Hematopoietic multipotent progenitor cell treated with erythropoietin and hydrocortisone succinate and interleukin-3 and kit ligand, for 17 days (in vitro differentiated cells): ENCODE results near the gene C2orf68.
"Not testable (repeated sequence)": the region's sequence is repeated elsewhere in the genome, so short reads cannot be mapped to it uniquely, and the experiment has no call there.

Experiments used
- DNase-seq: peaks from one replicate; pipeline ENCODE4 v3.0.0-alpha.2; 2015; ENCODE audit warnings: low spot score

The C2orf68 gene, protein sequence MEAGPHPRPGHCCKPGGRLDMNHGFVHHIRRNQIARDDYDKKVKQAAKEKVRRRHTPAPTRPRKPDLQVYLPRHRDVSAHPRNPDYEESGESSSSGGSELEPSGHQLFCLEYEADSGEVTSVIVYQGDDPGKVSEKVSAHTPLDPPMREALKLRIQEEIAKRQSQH

DNA sequence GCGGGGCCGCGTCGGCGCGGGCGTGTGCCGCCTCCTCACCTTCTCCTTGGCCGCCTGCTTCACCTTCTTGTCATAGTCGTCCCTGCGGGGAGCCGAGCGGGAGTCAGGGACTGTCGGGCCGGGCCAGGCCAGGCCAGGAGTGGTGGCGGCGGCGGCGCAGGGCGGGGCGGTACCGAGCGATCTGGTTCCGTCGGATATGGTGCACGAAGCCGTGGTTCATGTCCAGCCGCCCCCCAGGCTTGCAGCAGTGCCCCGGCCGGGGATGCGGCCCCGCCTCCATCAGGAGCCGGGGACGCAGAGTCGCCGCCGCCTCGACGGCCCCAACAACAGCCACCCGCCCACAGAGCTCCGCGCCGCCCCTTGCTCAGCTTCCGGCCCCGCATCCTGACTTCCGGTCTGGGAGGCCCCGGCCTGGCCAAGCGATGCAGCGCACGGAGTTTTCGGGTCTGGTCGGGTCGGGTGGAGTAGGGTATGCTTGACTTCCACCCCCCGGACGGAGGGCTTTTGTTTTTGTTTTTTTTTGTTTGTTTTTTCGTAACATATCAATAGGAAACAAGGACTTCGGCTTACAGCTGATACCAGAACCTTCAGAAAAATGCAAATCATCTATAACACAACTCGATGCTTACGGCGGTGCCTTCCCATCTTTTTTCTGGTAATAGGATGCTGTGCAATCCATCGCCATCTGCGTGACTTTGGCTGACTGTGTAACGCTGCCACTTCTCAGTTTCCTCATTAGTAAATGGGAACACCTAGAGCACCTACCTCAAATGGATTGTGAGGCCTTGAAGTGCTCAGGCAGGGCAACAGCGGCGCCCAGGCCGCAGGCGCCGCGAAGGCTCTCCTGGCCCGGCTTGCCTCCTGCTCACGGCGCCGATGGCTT lies at the start of gene C2orf68:
Gene C2orf68, minus strand, starts transcription at position 362 of the 883 bp plus-strand sequence. Its CDS starts 82 bp downstream, at position 280.
- DNase-seq, result peak; percentile 85

DNA sequence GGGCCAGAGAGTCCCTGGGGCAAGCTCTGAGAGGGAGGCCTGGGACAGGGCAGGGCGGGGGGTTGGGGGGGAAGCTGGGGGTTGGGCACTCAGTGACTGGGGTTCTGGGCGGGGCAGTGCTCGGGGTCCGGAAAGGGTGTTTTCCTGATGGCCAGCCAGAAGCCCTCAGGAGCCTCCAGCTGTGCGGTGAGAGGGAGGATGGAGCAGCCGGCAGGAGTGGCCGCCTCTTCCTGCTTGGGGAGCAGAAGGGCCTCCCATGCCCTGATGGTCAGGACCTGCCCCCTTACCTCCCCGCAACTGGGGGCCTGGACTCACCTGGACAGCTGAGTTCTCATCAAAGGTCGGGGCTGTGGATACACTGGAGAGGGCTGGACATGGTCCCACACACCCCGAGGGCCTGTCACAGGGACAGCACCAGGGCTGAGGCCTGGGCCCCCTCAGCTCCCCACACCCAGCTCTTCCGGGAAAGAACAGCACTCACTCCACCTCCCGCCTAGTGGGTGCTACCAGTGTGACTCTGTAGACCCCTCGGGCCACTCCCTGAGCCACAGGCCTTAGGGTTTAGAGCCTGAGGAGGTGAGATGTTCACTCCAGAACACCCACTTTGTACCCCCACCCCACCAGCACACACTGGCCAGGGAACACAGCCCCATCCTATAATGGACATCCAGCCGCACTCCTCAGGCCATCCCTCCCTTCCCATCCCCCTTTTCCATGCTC lies 49.4 kb upstream of the C2orf68 start:
- DNase-seq, result no peak

DNA sequence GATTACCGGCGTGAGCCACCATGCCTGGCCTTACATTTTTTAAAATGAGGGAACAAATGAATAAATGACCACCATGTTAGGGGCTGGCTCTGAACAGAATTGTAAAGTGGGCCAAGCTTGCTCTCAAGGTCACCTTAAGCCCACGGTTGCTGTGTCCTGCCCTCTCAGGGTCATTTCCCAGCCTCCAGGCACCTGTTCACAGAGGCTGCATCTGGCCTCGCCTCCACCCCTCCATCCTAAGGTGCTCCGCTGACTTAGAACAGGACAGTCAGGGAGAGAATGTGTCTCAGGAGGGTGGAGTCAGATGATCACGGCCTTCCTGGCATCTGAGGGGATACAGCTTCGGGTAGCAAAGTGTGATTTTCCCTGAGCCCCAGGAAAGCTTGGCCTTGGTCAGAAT lies 48.9 kb upstream of the C2orf68 start:
- no peak for DNase-seq

DNA sequence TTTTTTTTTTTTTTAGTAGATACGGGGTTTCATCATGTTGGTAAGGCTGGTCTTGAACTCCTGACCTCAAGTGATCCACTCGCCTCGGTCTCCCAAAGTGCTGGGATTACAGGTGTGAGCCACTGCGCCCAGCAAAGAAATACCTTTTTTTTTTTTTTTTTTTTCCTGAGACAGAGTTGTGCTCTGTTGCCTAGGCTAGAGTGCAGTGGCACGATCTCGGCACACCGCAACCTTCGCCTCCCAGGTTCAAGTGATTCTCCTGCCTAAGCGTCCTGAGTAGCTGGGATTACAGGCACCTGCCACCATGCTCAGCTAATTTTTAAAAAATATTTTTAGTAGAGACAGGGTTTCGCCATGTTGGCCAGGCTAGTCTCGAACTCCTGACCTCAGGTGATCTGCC lies 48.4 kb upstream of the C2orf68 start:
- not testable (repeated sequence) for DNase-seq

DNA sequence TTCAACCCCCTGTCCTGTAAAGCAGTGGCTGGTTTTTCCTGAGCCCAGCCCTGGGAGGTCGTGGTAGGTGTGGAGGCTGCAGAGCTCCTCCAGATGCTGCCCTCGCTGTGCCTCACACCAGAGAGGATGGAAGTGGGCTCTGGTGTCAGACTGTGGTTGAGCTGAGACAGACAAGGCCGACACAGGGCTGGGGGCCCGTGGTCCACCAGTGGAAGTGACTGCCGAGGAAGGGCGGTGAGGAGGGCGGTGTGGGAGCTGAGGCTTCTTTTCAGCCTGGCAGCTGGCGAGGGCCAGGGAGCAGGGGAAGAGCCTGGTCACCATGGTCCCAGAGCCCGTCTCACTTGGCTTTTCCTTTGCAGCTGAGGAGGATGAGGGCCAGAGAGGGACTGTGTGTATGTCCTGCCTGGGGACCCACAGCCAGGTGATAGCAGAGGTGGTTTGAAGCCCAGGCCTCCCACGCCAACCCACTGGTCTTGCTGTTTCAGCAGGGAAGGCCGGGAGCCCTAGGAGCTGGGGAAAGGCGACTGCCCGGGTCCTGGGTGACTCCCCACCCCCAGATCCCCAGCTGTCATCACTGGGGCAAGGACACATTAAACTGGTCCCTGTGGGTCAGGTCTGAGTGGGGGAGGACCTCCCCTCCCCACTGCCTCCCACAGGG lies 47.6 kb upstream of the C2orf68 start:
- no peak for DNase-seq

DNA sequence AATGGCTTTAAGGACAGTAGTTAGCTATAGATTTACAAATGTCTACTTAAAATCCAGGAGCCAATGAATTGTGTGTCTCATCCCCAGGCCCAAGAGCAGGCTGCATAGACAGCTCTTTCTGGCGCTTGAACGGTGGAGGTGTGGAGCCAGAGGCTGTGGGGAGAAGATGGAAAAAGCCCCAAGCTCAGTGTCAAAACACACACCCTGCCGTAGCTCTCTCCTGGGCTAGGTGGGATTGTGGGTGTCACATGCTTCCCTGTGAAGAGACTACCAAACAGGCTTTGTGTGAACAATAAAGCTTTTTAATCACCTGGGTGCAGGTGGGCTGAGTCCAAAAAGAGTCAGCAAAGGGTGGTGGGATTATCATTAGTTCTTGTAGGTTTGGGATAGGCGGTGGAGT lies 45.5 kb upstream of the C2orf68 start:
- DNase-seq, result not testable (repeated sequence)

DNA sequence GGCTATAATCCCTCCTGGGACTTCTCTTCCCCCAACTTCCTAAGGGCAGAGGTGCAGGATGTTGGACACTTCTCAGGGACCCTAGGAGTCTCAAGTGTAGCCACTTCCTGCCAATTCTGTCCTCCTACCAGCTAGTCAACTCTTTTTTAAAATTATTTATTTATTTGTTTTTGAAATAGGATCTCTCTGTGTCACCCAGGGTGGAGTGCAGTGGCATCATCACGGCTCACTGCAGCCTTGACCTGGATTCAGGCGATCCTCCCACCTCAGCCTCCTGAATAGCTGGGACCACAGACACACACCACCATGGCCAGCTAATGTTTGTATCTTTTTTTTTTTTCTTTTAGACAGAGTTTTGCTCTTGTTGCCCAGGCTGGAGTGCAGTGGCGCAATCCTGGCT lies 44.6 kb upstream of the C2orf68 start:
- no peak for DNase-seq

DNA sequence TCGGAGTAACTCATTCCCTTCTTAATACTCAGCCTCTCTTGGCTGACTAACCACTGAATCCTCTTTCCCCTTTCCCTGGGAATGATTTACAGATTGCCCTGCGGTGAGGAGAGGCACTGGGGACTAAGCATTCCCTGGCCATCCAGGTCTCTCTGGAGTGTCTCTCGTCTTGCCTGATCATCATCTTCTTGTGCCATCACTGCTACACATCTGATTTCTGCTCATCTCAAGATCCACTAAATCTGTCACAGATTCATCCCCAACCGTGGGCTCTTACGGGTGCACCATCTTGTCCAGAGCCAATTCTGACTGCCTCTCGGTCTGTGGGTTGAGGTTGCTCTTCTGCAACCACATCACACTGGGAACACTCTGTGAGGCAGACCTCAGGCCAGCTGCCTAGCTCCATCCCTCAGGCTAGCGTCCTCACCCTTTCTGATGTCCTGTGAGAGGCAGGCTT lies 44.1 kb upstream of the C2orf68 start:
- DNase-seq, result no peak

DNA sequence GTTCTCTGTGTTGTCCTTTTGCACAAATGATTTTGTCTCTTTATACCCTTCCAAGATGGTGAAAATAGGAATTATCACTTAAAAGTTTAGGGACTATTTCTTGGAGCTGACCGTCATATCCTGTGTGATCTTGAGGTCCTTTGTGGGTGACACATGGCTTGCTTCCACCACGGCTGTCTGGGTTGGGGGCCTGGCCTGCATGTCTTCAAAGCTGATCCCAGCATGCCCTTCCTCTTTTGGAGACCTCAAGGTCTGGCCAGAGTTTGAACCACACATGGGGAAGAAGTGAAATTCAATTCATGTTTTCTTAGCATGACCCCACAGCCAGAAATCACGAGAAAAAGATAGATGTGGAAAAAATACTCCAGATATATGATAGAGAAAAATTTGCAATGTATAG lies 42.1 kb upstream of the C2orf68 start:
- no peak for DNase-seq

DNA sequence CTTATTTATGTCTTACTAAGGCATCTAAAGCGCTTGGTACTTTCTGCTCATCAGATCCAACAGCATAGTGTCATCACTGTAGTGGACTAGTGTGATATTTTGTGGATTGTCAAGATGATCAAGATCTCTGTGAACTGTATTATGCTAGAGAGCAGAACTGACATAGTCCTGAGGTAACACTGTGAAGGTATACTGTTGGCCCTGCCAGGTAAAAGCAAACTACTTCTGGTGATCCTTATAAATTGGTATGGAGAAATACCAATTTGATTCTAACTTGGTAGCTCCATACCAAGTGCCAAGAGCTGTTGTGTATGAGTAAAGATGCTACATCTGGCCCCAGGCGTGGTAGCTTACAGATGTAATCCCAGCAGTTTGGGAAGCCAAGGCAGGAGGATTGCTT lies 40.2 kb upstream of the C2orf68 start:
- DNase-seq, result no peak

DNA sequence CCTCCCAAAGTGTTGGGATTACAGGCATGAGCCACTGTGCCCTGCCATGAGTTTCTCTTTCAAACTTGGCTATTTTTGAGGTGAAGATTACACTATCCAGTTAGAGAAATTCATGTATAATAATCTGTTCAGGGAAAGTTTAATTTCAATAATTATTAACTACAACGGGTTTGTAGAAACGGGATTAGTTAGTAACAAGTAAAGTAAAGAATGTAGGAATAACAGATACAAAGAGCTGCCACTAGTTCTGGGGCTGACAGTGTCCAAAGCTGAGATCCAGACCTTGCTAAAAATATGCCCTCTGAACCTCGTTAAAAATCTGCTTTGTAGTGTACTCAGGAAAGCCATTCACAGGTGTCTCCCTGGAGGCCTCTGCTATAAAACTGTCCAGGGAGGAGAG lies 39.2 kb upstream of the C2orf68 start:
- no peak for DNase-seq

DNA sequence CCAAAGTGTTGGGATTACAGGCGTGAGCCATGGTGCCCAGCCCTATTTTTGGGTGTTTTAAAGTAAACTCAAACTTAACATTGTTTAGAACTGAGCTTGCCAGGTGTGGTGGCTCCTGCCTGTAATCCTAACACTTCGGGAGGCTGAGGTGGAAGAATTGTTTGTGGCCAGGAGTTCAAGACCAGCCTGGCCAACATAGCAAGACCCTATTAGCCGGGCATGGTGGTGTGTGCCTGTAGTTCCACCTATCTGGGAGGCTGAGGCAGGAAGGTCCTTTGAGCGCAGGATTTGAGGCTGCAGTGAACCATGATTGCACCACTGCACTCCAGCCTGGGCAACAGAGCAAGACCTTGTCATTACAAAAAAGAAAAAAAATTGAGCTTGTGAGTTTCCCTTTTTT lies 38.6 kb upstream of the C2orf68 start:
- no peak for DNase-seq

DNA sequence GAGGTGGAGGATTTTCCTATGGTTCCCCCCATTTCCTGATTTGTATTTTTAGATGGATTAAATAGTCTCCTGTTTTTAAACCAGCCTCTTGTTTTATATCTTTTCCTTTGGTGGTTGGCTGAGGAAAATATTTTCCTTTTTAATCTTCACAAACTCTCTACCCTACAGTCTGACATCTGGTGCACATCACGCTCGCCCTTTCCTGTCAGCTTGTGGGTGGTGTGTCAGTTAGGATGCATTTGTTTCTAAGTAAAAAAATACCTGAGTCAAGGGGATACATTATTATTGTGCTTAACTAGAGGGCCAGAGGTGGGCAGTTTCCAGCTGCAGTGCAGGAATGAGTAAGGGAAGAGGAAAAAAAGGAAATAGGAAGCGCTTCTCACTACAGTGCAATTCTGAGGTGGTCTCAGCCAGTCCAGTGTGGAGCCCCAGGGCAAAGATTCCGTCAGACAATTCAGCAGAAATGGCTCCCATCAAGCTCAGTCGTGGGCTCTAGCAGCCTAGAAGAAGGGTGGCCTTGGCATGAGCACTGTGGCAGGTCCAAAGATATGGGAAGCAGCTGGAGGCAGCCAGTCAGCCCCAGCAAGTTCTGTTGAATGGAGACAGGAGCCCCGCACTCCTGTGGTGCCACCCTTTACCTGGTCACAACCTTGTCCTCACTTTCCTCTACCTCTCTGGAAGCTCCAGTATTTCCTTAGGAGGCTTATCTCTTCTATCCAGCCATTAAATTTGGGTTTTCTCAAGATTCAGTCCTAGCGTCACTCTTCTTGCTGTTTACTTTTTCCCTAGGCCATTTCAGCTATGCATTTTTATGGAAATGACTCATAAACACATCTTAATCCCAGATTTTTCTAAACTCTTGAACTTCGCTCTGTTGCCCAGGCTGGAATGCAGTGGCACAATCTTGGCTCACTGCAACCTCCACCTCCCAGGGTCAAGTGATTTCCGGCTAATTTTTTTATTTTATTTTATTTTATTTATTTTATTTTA lies 37.6 kb upstream of the C2orf68 start:
- DNase-seq, result no peak

DNA sequence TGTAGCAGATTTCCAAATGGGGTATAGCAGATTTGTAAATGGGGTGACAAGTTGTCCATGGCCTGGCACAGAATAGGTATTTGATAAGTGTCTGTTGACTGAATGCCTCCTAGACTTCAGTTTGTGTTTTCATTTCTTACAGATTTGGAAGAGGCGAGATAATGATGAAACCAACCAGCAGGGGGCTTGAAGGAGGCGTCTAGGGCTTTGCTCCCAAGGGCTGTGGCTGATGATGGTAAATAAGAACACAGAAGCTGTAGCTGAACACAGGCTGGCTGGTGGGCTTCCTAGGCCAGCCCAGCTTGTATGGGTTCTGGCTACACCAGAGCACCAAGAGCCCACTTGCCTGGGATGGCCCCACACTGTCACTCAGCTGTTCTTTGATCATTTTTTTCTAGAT lies 36.8 kb upstream of the C2orf68 start:
- peak; percentile 14 for DNase-seq

DNA sequence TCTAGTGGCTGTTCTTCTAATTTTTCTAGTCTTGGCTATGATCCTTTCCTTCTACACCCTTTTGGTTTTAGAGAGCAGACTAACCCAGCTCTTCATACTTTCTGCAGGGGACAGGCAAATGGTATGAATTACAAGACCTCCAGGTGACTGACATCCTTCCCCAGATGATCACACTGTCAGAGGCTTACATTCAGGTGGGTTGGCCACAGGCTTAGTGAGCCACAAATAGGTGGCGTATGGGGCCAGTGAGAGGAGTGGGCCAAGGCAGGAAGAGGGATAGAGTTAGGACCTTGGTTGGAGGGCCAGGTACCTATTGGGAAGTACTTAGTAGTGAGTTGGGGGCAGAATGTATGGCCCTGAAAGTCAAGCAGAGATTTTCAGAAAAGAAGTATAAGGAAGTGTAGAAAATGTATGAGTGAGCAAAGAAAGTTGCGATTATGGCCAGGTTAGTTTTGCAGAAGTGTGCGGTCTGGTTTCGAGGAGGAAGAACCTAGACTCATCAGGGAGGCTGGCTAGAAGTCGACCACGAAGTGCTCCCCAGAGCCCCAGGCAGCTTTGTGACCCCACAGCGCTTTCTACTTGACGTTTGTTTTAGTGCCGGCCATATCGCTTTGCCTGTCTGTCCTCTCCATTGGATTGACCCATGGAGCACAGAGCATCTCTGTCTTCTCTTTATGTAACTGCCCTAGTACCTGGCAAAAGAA lies 36.1 kb upstream of the C2orf68 start:
- DNase-seq, result no peak

DNA sequence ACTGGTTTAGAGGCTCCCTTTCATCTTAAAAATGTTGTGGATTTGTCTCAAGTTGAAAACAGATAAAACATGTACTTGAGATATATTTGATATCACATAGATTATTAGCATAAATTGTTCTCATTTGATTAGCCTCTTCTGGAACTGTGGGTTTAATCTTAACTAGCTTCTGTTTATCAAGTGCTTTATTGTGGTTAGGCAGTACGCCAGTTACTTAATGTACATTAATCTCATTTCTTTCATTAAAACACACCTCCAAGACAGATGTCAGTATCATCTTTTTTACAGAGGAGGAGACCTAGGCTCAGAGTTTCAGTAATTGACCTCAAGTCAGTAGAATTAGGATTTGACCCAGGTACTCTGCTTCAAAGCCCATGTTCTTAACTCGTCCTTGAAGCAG lies 34.3 kb upstream of the C2orf68 start:
- no peak for DNase-seq

DNA sequence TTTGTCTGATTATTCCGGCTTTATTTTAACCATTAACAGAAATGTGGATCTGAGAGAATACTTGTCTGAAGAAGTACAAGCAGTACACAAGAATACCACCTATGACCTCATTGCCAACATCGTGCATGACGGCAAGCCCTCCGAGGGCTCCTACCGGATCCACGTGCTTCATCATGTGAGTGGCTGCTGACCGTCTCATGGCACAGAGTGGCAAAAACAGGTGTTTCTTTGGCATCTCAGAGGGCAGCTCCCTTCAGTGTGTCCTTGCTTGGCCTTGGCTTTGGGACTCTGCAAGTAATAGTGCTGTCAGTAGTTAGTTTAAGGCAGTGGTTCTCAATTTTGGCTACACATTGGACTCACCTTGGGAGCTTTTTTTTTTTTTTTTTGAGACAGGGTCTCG lies 33.0 kb upstream of the C2orf68 start:
- no peak for DNase-seq

DNA sequence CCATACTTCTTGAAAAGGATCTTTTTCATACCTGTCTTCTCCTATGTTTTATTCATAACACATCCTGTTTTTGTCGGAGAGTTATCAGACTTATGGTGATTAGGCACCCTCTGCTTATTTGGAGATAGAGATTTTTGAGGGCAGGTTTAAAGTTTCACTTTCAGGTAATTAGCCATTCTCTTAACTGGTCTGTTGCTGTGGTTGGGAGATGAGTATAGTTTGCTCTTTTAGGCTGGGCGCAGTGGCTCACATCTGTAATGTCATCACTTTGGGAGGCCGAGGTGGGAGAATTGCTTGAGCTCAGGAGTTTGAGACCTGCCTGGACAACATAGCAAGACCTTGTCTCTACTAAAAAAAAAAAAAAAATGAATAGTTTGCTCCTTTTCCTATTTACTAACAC lies 30.9 kb upstream of the C2orf68 start:
- DNase-seq, result no peak

DNA sequence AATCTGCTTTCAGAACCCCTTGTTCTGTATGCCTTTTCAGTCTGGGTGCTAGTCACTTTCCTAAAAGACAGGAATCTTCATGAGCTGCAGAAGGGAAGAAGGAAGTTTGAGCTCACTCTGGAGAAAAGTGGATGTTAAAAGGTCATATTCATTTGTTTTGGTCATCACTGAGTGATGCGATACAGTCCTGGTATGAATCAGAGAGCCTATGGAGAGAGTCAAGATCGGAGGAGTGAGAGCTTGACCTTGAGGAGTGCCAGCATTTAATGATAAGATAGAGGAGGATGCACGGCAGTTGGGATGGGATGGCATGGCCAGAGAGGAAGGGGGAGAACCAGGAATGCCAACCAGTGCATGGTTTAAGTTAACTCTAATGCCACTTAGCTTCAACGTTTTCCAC lies 23.8 kb upstream of the C2orf68 start:
- no peak for DNase-seq

DNA sequence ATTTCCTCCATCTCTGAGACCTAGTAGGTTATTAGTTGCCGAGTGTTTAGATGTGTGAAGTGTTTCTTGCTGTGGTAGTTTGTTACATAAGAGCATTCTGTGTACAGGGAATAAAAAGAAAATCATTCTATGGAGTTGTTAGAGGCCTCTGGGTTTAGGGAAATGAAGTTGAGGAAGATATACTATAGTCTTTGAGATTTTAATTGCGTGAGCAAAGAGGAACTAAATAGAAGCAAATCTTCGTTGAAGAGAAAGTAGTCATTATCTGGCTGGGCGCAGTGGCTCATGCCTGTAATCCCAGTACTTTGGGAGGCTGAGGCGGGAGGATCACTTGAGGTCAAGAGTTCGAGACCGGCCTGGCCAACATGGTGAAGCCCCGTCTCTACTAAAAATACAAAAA lies 23.1 kb upstream of the C2orf68 start:
- no peak for DNase-seq

DNA sequence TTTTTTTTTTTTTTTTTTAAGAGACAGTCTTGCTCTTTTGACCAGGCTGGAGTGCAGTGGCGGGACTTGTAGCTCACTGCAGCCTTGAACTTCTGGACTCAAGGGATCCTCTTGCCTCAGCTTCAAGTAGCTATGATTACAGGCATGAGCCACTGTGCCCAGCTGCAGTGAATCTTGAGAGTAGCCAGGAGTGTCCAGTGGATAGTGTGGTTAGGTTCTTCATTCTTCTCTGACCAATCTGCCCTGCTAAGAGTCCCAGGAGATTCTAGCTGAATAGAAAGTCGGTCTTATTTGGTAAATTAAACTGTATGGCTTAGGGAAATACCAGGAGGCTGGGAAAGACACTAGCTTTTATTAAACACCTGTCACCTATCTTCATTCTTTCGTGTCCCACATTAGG lies 19.4 kb upstream of the C2orf68 start:
- no peak for DNase-seq
